Fibroblast of mammary gland (primary cell): Measurements from ENCODE around the gene KLC1.

Experiments used
- DNase-seq: peaks from one replicate; pipeline ENCODE4 v3.0.0-alpha.2; 2010; ENCODE audit warnings: low read depth
- H3K4me3 ChIP-seq: 2 replicates; pipeline ENCODE4 v1.5.1; 2011; ENCODE audit warnings: low read depth, mild to moderate bottlenecking, low read length, moderate library complexity; ENCODE audit not compliant: control insufficient read depth
- TF ChIP-seq, protein P1 (sequence below): conservative IDR thresholded peaks from 2 replicates; pipeline ENCODE4 v1.5.1; 2011; ENCODE audit warnings: low read depth, low read length, inconsistent platforms; ENCODE audit not compliant: control insufficient read depth, insufficient read depth

The KLC1 gene

DNA sequence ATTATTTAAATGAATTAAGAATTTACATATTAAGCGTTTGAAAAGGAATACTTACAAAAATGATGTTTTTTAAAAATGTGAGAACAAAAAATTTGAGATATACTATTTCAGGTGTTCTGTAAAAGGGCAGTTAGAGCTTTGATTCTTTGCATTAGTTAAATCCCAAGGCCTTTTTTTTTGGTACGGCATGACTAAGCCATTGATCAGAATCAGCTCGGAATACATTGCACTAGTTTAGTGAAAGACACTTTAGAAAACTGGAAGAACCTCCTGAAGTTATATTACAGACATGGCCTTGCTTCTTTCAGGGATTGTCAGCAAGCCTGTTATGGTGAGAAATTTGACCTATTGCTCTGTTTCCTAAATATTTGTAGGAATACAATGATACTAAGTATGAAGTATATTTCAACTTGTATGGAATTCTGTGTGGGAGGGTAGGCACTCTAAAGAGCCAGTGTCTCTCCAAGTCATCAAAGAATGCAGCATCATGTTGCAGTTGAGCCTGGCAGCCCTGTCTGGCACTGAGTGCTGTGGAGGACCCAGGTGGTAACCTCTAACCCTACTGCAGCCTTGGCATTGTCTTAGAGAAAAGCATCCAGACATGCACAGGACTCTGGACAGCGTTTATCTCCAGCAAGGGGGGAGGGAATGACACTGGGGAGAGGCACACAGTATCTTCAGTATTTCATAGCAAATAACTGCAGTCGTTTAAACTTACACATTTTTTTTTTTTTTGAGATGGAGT lies 1.5 kb downstream of the KLC1 start:
- DNase-seq, result no peak
- H3K4me3 ChIP-seq, result peak overlapping the region; percentile 75
- TF ChIP-seq, protein P1, sequence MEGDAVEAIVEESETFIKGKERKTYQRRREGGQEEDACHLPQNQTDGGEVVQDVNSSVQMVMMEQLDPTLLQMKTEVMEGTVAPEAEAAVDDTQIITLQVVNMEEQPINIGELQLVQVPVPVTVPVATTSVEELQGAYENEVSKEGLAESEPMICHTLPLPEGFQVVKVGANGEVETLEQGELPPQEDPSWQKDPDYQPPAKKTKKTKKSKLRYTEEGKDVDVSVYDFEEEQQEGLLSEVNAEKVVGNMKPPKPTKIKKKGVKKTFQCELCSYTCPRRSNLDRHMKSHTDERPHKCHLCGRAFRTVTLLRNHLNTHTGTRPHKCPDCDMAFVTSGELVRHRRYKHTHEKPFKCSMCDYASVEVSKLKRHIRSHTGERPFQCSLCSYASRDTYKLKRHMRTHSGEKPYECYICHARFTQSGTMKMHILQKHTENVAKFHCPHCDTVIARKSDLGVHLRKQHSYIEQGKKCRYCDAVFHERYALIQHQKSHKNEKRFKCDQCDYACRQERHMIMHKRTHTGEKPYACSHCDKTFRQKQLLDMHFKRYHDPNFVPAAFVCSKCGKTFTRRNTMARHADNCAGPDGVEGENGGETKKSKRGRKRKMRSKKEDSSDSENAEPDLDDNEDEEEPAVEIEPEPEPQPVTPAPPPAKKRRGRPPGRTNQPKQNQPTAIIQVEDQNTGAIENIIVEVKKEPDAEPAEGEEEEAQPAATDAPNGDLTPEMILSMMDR, result no peak

DNA sequence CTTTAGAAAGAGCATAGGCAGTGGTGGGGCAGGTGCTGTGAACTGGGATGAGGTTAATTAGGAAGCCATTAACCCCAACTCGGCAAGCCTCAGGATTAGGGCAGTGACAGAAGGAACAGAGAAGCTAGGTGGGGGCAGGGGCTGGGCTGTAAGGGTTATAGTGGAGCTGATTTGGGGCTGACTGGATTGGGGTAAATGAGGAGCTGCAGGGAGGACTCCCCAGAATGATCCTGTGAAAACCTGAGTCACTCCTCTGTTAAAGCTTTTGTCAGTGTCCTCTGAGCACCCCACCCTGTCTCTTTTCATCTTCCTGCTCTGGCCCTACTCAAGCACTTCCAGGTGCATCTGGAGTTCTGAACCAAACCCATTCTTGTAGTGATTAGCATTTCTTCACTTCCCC lies 4.4 kb downstream of the KLC1 start:
- no peak for DNase-seq
- TF ChIP-seq, protein P1, result no peak
- H3K4me3 ChIP-seq, result no peak overlapping the region

DNA sequence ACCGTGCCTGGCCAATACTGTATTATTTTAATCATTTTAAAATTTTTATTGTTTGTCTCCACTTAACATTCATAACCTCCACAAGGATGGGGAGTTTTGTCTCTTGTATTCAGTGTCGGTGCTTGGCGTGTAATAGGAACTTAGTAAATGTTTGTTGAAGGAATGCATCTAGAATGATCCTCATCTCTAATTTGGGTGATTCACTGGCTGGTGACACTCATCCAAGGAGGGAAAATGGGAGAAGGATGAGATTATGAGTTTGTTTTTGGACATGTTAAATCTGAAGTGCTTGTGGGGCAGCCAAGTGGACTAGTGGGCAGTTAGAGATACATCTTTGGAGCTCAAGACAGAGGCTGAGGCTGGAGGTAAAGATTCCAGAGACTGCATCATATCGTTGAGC lies 5.1 kb downstream of the KLC1 start:
- peak; percentile 64 for DNase-seq
- TF ChIP-seq, protein P1, result no peak
- H3K4me3 ChIP-seq, result no peak overlapping the region

DNA sequence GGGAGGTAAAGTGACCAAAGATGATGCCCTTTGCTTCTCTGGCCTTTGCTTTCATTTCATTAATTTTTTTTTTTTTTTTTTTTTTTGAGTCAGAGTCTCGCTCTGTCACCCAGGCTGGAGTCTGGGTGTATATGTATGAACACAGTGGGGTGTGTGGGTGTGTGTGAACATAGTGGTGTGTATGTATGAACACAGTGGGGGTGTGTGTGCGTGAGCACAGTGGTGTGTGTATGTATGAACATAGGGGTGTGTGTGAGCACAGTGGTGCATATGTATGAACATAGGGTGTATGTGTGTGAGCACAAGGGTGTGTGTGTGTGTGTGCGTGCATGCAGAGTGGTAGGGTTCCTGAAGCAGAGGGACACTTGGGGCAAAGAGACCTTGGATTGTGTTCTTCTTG lies 9.6 kb downstream of the KLC1 start:
- no peak for DNase-seq
- no peak overlapping the region for H3K4me3 ChIP-seq
- TF ChIP-seq, protein P1, result no peak

DNA sequence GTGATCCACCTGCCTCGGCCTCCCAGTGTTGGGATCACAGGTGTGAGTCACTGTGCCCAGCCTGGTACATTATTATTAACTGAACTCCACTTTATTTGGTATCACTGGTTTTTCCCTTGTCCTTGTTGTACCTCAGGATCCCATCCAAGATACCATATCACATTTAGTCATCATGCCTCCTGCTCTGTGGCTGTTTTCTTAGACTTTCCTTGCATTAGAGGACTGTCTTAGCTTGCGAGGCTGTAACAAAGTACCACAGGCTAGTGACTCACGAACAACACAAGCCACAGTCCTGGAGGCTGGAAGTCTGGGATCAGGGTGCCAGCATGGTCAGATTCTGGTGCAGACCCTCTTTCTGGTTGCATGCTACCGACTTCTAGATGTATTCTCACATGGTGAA lies 12.2 kb downstream of the KLC1 start:
- no peak overlapping the region for H3K4me3 ChIP-seq
- DNase-seq, result peak; percentile 76
- TF ChIP-seq, protein P1, result no peak

DNA sequence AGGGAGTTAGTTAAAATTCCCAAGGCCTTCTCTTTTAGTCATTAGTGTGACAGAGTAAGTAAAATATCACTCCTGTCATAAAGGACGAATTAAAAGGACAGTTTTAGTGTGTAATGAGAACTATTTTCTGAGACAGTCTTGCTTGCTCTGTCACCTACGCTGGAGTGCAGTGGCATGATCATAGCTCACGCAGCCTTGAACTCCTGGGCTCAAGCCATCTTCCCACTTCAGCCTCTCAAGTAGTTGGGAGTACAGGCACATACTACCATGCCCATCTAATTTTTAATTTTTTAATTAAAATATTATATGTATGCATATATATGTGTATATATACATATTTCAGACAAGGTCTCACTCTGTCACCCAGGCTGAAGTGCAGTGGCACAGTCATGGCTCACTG lies 17.2 kb downstream of the KLC1 start:
- DNase-seq, result no peak
- TF ChIP-seq, protein P1, result no peak
- H3K4me3 ChIP-seq, result no peak overlapping the region
